Esophagus squamous epithelium (tissue), 4 donors: ENCODE data around the gene GABRA4.

Experiments used
- CTCF ChIP-seq, 6 experiments: fragments of 450-650 bp in 4 of 6; fragments of 200-600 bp in 2 of 6; sonication (generic) in 2 of 6; IDR thresholded peaks; one replicate each; pipeline ENCODE4 v1.5.1; 2016 to 2019; ENCODE audit warnings: antibody characterized with exemption in 6 of 6, mild to moderate bottlenecking in 4 of 6, moderate library complexity in 4 of 6
- POLR2A ChIP-seq, 4 donors: fragments of 450-650 bp; IDR thresholded peaks; one replicate each; pipeline ENCODE4 v1.6.1; 2017; ENCODE audit warnings: antibody characterized with exemption in 4 of 4, mild to moderate bottlenecking in 4 of 4, moderate library complexity in 3 of 4

GRCh38 chr4:46945062-46945461 is 48.3 kb downstream of the GABRA4 start:
- TF ChIP-seq CTCF (IDR thresholded peaks at IDR 0.05) (no peak), POLR2A (IDR thresholded peaks at IDR 0.05) (no peak)
